Stimulated activated CD4-positive, alpha-beta T cell treated with anti-CD3 and anti-CD28 coated beads, Interleukin-2, amount 100 ng/mL, for 48 hours (primary cell): ENCODE measurements around the gene ECI2.

Experiments
- DNase-seq, 2 donors: peaks; one replicate each; pipeline ENCODE4 v3.0.0-alpha.2; 2020

ECI2 gene

GRCh38 chr6:4134841-4135664 lies at the start of gene ECI2:
Gene ECI2 (minus strand): TSS chr6:4135575. CDS start chr6:4135560, 15 bp downstream.
- peak; percentile 32 to 34 for DNase-seq

GRCh38 chr6:4180652-4181255 lies 45.4 kb upstream of the ECI2 start:
- DNase-seq = no peak

GRCh38 chr6:4179960-4180651 lies 44.7 kb upstream of the ECI2 start:
- no peak for DNase-seq

- no peak for DNase-seq
Measured at GRCh38 chr6:4178737-4179333, 43.5 kb upstream of the ECI2 start.

- DNase-seq = no peak
Measured at GRCh38 chr6:4176907-4177306, 41.5 kb upstream of the ECI2 start.

GRCh38 chr6:4174042-4174441 lies 38.7 kb upstream of the ECI2 start:
- DNase-seq = no peak

GRCh38 chr6:4172368-4172767 lies 37.0 kb upstream of the ECI2 start:
- no peak for DNase-seq

GRCh38 chr6:4170297-4170696 lies 34.9 kb upstream of the ECI2 start:
- DNase-seq = no peak

GRCh38 chr6:4169028-4169789 lies 33.8 kb upstream of the ECI2 start:
- no peak for DNase-seq

GRCh38 chr6:4167833-4168232 lies 32.5 kb upstream of the ECI2 start:
- DNase-seq = no peak

- DNase-seq = no peak
Measured at GRCh38 chr6:4167123-4167522, 31.7 kb upstream of the ECI2 start.

- no peak for DNase-seq
Measured at GRCh38 chr6:4164456-4164855, 29.1 kb upstream of the ECI2 start.

GRCh38 chr6:4164117-4164442 lies 28.7 kb upstream of the ECI2 start:
- no peak for DNase-seq

GRCh38 chr6:4163408-4164116 lies 28.2 kb upstream of the ECI2 start:
- DNase-seq = no peak

GRCh38 chr6:4162370-4162769 lies 27.0 kb upstream of the ECI2 start:
- no peak for DNase-seq

- DNase-seq = no peak
Measured at GRCh38 chr6:4159491-4159890, 24.1 kb upstream of the ECI2 start.

- DNase-seq = no peak
Measured at GRCh38 chr6:4157506-4157905, 22.1 kb upstream of the ECI2 start.

- DNase-seq = peak; percentile 77 to 79
Measured at GRCh38 chr6:4155848-4156466, 20.6 kb upstream of the ECI2 start.

- no peak for DNase-seq
Measured at GRCh38 chr6:4153514-4153985, 18.2 kb upstream of the ECI2 start.

GRCh38 chr6:4145083-4145482 lies 9.7 kb upstream of the ECI2 start:
- no peak for DNase-seq

GRCh38 chr6:4139272-4139671 lies 3.9 kb upstream of the ECI2 start:
- no peak for DNase-seq

- DNase-seq = no peak
Measured at GRCh38 chr6:4138186-4138585, 2.8 kb upstream of the ECI2 start.
